HG03103 (cell line): ENCODE data around the gene DHTKD1.
A peak's percentile ranks its signal among the peaks of the same experiment; 100 is the strongest.
"Not testable (repeated sequence)": the region's sequence is repeated elsewhere in the genome, so short reads cannot be mapped to it uniquely, and the experiment has no call there.

ENCODE experiments used
- ATAC-seq: cut with Tn5 transposase; IDR thresholded peaks from one replicate; pipeline ENCODE4 v1.9.1; 2021; ENCODE audit warnings: low read depth; ENCODE audit not compliant: unreplicated experiment

DHTKD1 gene

DNA sequence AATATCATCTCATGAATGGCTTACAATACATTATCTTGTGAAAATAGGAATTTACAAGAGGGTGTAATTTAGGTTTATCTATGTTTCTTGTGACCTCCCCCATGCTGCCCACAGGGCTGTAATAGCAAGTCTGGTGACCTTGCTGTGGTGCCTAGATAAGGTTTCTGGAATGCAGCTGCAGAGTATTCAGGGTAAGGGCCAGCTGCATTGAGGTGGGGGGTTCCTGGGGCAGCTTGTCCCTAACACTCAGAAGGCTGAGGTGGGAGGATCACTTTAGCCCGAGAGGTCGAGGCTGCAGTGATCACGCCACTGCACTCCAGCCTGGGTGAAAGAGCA, 5.3 kb upstream of the DHTKD1 start:
- ATAC-seq: no peak

DNA sequence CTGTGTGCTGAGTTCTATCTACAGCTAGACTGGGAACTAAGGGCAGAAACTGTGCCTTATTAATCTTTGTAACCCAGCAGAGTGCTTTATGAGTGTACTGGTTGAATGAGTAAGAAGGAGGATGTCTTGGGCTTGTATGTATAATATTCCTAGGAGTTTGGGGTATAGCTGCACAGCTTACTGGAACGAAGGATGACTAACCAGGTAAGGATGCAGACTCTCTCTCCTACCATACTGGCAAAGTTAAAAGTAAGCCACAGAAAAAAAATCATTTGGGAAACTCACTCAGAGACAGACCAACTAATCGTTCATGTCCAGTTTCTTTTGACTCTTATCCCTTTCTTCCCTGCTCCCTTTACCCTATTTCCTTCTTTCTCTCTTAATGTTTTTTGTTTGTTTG, 1.4 kb upstream of the DHTKD1 start:
- ATAC-seq: no peak

DNA sequence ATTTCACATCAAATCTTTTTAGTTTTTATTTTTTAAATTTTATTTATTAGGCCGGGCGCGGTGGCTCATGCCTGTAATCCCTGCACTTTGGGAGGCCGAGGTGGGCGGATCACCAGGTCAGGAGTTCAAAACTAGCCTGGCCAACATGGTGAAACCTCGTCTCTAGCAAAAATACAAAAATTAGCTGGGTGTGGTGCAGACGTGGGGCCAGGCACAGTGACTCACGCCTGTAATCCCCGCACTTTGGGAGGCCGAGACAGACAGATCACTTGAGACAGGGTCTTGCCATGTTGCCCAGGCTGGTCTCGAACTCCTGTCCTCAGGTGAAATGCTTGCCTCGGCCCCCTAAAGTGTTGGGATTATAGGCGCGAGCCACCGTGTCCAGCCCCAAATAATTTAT, 2.7 kb downstream of the DHTKD1 start:
- not testable (repeated sequence) for ATAC-seq

DNA sequence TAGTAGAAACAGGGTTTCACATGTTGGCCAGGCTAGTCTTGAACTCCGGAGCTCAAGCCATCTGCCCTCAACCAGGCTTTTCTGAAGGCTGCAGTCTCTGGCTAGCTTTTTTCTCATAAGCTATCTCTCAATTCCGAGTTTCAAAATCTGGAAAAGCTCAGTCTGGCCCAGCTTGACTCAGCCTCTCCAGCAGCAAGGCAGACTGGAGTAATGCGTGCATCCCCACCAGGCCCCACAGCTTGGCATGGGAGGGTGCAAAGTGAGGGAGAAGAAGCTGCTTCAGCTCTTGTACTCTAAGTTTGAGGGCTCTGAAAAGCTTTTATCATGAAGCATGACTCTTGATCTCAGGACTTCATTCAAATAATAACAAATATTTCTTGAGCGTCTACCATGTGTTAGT, 4.8 kb downstream of the DHTKD1 start:
- no peak for ATAC-seq

- no peak for ATAC-seq
Measured at GRCh38 chr10:12077580-12078180, 8.9 kb downstream of the DHTKD1 start.

DNA sequence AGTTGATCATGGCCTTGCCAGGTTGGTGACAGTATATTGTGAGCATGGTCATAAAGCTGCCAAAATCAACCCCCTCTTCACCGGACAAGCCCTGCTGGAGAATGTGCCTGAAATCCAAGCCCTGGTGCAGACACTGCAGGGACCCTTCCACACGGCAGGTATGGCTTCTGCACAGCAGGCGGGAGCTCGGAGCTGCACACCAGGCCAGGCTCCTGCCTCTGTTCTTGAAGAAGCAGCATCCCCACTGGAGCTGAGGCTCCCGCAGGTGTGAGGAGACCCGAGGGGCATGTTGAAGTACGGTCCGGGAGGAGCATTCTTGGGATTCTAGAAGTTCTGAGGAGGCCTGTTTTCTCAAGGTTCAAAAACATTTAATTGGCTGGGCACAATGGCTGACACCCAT, 12.7 kb downstream of the DHTKD1 start:
- ATAC-seq: no peak

DNA sequence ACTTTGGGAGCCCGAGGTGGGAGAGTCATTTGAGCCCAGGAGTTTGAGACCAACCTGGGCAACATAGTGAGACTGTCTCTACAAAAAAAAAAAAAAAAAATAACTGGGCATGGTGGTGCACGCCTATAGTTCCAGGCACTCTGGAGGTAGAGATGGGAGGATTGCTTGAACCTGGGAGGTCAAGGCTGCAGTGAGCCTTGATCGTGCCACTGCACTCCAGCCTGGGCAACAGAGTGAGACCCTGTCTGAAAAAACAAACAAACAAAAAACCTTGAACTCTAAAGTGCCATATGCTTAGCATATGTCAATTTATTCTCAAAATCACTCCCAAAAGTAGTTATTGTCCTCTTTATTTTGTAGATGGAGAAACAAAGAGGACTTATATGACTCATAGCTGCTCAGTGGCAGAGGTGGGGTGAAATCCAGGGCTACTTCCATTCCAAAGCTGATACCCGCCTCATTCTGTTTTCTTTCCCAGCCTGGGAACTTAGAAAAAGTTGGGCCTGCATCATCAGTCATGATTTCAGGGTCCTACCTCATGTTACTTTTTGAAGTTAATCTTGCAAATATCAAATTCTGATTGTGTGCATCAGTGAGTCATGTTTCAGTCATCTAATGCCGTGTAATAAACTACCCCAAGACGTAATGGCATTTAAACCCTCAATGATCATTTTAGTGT, 13.3 kb downstream of the DHTKD1 start:
- no peak for ATAC-seq

- no peak for ATAC-seq
Measured at GRCh38 chr10:12088919-12089318, 20.2 kb downstream of the DHTKD1 start.

GRCh38 chr10:12091421-12091820, 22.7 kb downstream of the DHTKD1 start:
- no peak for ATAC-seq

- ATAC-seq: not testable (repeated sequence)
Measured at GRCh38 chr10:12097361-12097760, 28.6 kb downstream of the DHTKD1 start.

- no peak for ATAC-seq
Measured at GRCh38 chr10:12097791-12098190, 29.0 kb downstream of the DHTKD1 start.

DNA sequence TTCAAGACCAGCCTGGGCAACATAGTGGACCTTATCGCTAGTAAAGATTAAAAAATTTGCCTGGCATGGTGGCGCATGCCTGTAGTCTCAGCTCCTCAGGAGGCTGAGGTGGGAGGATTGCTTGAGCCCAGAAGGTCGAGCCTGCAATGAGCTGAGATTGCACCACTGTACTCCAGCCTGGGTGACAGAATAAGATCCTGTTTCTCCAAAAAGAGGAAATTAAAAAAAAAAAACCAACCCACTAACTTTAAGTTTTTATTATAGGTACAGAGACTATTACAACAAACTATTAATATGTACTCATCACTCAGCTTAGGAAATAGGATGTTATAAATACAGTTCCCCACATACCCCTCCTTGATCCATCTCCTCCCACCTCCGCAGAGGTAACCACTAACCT, 30.2 kb downstream of the DHTKD1 start:
- ATAC-seq: no peak

GRCh38 chr10:12103802-12104201, 35.0 kb downstream of the DHTKD1 start:
- no peak for ATAC-seq

- ATAC-seq: no peak
Measured at GRCh38 chr10:12107781-12108180, 39.0 kb downstream of the DHTKD1 start.

DNA sequence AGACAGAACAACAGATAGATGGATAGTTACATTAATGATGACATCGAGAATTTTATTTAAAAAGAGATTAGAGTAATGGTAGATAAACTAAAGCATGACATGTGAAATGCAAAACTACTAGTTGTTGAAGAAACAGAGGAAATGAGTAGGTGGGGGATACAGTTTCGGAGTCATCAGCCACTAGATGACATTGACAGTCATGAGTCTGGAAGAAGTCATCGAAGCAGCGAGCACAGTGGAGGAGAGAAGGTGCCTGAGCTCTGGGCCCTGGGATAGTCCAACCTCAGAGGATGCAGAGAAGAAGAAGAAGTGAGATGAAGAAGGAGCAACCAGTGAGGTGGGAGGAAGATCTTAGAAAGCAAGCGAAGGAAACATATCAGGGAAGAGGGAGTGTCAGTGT, 40.5 kb downstream of the DHTKD1 start:
- no peak for ATAC-seq

DNA sequence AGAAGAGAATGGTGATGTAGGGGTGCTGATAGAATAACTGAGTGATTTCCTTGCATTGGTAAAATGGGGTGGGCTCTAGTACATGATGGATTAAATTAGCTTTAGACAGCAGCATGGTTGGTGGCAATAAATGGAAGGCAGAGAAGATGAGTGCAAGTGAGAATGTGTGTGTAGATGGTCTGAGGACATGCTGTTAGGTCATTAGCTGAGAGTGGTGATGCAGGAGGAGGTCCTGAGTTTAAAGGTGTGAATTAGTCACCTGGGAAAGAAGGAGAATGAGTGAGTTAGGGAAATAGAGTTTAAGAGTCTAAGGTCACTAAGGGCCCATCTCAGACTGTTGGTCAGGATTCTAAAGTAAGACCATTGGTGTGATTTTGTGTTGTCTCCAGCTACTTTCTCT, 42.8 kb downstream of the DHTKD1 start:
- ATAC-seq: no peak

DNA sequence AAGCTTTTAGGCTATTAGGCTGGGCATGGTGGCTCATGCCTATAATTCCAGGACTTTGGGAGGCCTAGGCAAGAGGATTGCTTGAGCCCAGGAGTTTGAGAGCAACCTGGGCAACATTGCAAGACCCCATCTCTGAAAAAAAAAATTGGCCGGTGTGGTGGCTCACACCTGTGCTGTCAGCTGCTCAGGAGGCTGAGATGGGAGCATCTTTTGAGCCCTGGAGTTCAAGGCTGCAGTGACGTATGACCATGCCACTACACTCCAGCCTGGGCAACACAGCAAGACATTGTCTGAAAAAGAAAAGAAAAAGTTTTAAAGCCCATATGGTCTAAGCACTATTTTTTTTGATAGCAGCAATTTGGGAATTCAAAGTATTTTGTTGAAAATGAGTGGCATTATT, 44.9 kb downstream of the DHTKD1 start:
- no peak for ATAC-seq

- no peak for ATAC-seq
Measured at GRCh38 chr10:12121673-12122072, 52.9 kb downstream of the DHTKD1 start.

GRCh38 chr10:12129222-12130111, 60.7 kb downstream of the DHTKD1 start, which contains the start of gene SEC61A2:
Gene SEC61A2 (plus strand): TSS chr10:12129677. CDS start chr10:12129788, 111 bp downstream.
- ATAC-seq: peak; percentile 87

GRCh38 chr10:12130237-12130872, 61.6 kb downstream of the DHTKD1 start:
- ATAC-seq: peak; percentile 38

DNA sequence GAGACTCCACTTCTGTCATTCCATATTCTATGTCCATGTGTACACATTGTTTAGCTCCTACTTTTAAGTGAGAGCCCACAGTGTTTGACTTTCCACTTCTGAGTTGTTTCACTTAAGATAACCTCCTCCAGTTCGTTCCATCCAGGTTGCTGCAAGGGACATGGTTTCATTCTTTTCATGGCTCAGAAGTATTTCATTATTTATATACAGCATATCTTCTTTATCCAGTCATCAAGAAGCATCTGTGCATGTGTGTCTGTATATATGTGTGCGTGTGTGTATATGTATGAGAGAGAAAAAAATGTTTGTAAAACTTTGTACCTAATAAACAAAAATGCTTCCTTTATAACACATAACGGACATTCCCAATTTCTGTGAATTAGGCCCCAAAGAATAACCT, 66.9 kb downstream of the DHTKD1 start:
- no peak for ATAC-seq
